Hepatocyte (in vitro differentiated cells): ENCODE measurements around the gene MAP2K3.
"Not testable (repeated sequence)": the region's sequence is repeated elsewhere in the genome, so short reads cannot be mapped to it uniquely, and the experiment has no call there.

ENCODE experiments used
- EZH2 ChIP-seq: fragments of 200-600 bp; sonication (generic); IDR thresholded peaks from 2 replicates; pipeline ENCODE4 v1.6.1; 2016; ENCODE audit warnings: antibody characterized with exemption, mild to moderate bottlenecking, borderline replicate concordance
- EZH2phosphoT487 ChIP-seq: fragments of 200-600 bp; sonication (generic); IDR thresholded peaks from one replicate; pipeline ENCODE4 v1.6.1; 2018; ENCODE audit warnings: antibody characterized with exemption, mild to moderate bottlenecking, low read depth, moderate library complexity; ENCODE audit not compliant: unreplicated experiment, severe bottlenecking

DNA sequence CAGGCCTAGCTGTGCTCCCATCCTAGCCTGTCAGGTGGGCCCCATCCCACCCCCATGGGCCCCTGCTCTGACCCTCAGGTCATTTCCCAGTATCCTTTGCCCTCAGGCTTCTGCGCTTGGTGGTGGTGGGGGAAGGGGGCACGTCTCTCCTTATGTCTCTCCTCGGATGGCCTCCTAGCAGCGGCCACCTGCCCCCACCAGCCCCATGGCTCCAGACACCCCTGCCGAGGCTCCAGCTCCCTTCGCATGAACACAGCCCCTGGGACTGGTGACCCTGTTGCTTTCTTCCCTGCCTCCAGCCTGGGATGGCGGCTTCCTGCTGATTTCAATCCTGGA lies 64.4 kb downstream of the MAP2K3 start:
- TF ChIP-seq EZH2phosphoT487, EZH2: not testable (repeated sequence)
